HEK293T (cell line): ENCODE results near the gene NEB.

ENCODE experiments used
- CTCF ChIA-PET: fragments of 350-600 bp; formaldehyde crosslinking; extraction: SDS; loops from one replicate; lab custom pipeline; 2021; ENCODE audit warnings: antibody characterized with exemption, inconsistent platforms; lab: Yijun Ruan, JAX
- POLR2A ChIA-PET: fragments of 350-600 bp; formaldehyde crosslinking; extraction: SDS; loops from one replicate; lab custom pipeline; 2020; ENCODE audit warnings: antibody characterized with exemption, inconsistent platforms; lab: Yijun Ruan, JAX
- DNase-seq: peaks from one replicate; pipeline ENCODE4 v3.0.0; 2012; ENCODE audit warnings: mixed read lengths; ENCODE audit errors: extremely low spot score
- ARNT ChIP-seq: fragments of 450-650 bp; IDR thresholded peaks from 2 replicates; pipeline ENCODE4 v1.6.1; 2017; ENCODE audit warnings: mild to moderate bottlenecking
- BHLHE40 ChIP-seq: fragments of 450-650 bp; IDR thresholded peaks from 2 replicates; pipeline ENCODE4 v1.6.1; 2016; ENCODE audit warnings: mild to moderate bottlenecking, moderate library complexity, borderline replicate concordance
- CTBP1 ChIP-seq: fragments of 450-650 bp; IDR thresholded peaks from 2 replicates; pipeline ENCODE4 v1.6.1; 2016; ENCODE audit warnings: borderline replicate concordance
- ELF4 ChIP-seq: fragments of 450-650 bp; IDR thresholded peaks from 2 replicates; pipeline ENCODE4 v1.6.1; 2017; ENCODE audit warnings: antibody characterized with exemption
- FOXA1 ChIP-seq: fragments of 450-650 bp; IDR thresholded peaks from 2 replicates; pipeline ENCODE4 v1.6.1; 2016; ENCODE audit warnings: mild to moderate bottlenecking
- FOXK2 ChIP-seq: fragments of 450-650 bp; IDR thresholded peaks from 2 replicates; pipeline ENCODE4 v1.6.1; 2016; ENCODE audit warnings: mild to moderate bottlenecking
- FOXM1 ChIP-seq: fragments of 450-650 bp; IDR thresholded peaks from 2 replicates; pipeline ENCODE4 v1.6.1; 2017; ENCODE audit warnings: mild to moderate bottlenecking, borderline replicate concordance
- HDGF ChIP-seq: fragments of 450-650 bp; IDR thresholded peaks from 2 replicates; pipeline ENCODE4 v1.6.1; 2017; ENCODE audit warnings: antibody characterized with exemption, borderline replicate concordance
- L3MBTL2 ChIP-seq: fragments of 450-650 bp; conservative IDR thresholded peaks from 2 replicates; pipeline ENCODE4 v1.6.1; 2016; ENCODE audit warnings: mild to moderate bottlenecking
- LEF1 ChIP-seq: fragments of 450-650 bp; IDR thresholded peaks from 2 replicates; pipeline ENCODE4 v1.6.1; 2017; ENCODE audit warnings: mild to moderate bottlenecking, borderline replicate concordance
- NFRKB ChIP-seq: fragments of 450-650 bp; IDR thresholded peaks from 2 replicates; pipeline ENCODE4 v1.6.1; 2016; ENCODE audit warnings: mild to moderate bottlenecking, moderate library complexity
- PKNOX1 ChIP-seq: fragments of 450-650 bp; IDR thresholded peaks from 2 replicates; pipeline ENCODE4 v1.6.1; 2016
- SP1 ChIP-seq: fragments of 450-650 bp; IDR thresholded peaks from 2 replicates; pipeline ENCODE4 v1.6.1; 2017
- SUZ12 ChIP-seq: fragments of 450-650 bp; IDR thresholded peaks from 2 replicates; pipeline ENCODE4 v1.6.1; 2016; ENCODE audit warnings: mild to moderate bottlenecking
- TARDBP ChIP-seq: fragments of 450-650 bp; IDR thresholded peaks from 2 replicates; pipeline ENCODE4 v1.6.1; 2016
- ZNF384 ChIP-seq: fragments of 450-650 bp; IDR thresholded peaks from 2 replicates; pipeline ENCODE4 v1.6.1; 2016

The NEB gene

GRCh38 chr2:151655663-151656398 lies 78.4 kb downstream of the NEB start:
- TF ChIP-seq NFRKB (no peak), CTBP1 (no peak), TARDBP (no peak), ARNT (no peak), ELF4 (no peak), ZNF384 (no peak), HDGF (no peak), FOXM1 (no peak), SP1 (no peak), L3MBTL2 (no peak), BHLHE40 (no peak), FOXA1 (no peak), FOXK2 (no peak), LEF1 (no peak), SUZ12 (no peak), PKNOX1 (no peak)
- DNase-seq, result no peak
- ChIA-PET CTCF (interaction anchor here (0.7 kb wide), 1 partner anchor 17 kb away, joined by 3 read pairs; no protein-coding TSS in a partner anchor), POLR2A (no interaction called here)

GRCh38 chr2:151654891-151655290 lies 79.4 kb downstream of the NEB start:
- POLR2A ChIA-PET, result no interaction called here

GRCh38 chr2:151654085-151654484 lies 80.2 kb downstream of the NEB start:
- ChIA-PET POLR2A (no interaction called here), CTCF (interaction anchor here (1.0 kb wide), 1 partner anchor 372 kb away, joined by 4 read pairs; no protein-coding TSS in a partner anchor)
- DNase-seq, result no peak

More at GRCh38 chr2:151654891-151655290, 79.4 kb downstream of the NEB start:
- CTCF ChIA-PET, result interaction anchor here (1.0 kb wide), 1 partner anchor 371 kb away, joined by 4 read pairs; no protein-coding TSS in a partner anchor
- no peak for DNase-seq
- TF ChIP-seq FOXK2 (no peak), CTBP1 (no peak), ZNF384 (no peak), TARDBP (no peak), L3MBTL2 (no peak), ARNT (no peak), BHLHE40 (no peak), LEF1 (no peak), FOXM1 (no peak), PKNOX1 (no peak), HDGF (no peak), SUZ12 (no peak), NFRKB (no peak), FOXA1 (no peak), ELF4 (no peak), SP1 (no peak)

GRCh38 chr2:151651274-151651673 lies 83.0 kb downstream of the NEB start:
- CTCF ChIA-PET, result interaction anchor here (0.8 kb wide), 1 partner anchor 16 kb away, joined by 3 read pairs; no protein-coding TSS in a partner anchor
- POLR2A ChIA-PET, result no interaction called here
- DNase-seq, result no peak
- no peak for TF ChIP-seq CTBP1
- TF ChIP-seq HDGF, result no peak
- no peak for TF ChIP-seq PKNOX1
- no peak for TF ChIP-seq LEF1
- TF ChIP-seq ARNT, result no peak
- TF ChIP-seq SUZ12, result no peak
- no peak for TF ChIP-seq TARDBP

More at GRCh38 chr2:151654085-151654484, 80.2 kb downstream of the NEB start:
- TF ChIP-seq NFRKB (no peak), L3MBTL2 (no peak), HDGF (no peak), FOXK2 (no peak), BHLHE40 (no peak)

GRCh38 chr2:151650456-151650855 lies 83.8 kb downstream of the NEB start:
- DNase-seq, result no peak
- ChIA-PET CTCF (no interaction called here), POLR2A (no interaction called here)
- TF ChIP-seq SUZ12 (no peak), FOXA1 (no peak), FOXK2 (no peak), ELF4 (no peak), LEF1 (no peak), PKNOX1 (no peak), TARDBP (no peak), L3MBTL2 (no peak), ARNT (no peak), NFRKB (no peak), SP1 (no peak), BHLHE40 (no peak), HDGF (no peak), CTBP1 (no peak), FOXM1 (no peak)
